Measurements from ENCODE around the gene FUOM. TPM values are rescaled to one million over a fixed set of nuclear protein-coding genes. Genes with fewer than 3 reads are reported as not detected.

Gene FUOM
- polyA plus RNA-seq, 3 donors = 29.8 to 56.8 (median 39.0) TPM

GRCh38 chr10:133362846-133363245 is 5.0 kb upstream of the FUOM start:
- intact Hi-C loops (cut with micrococcal nuclease) = no loop called here
- H3K9me3 Mint-ChIP-seq = peaks cover 0 to 1% (median 0%) of the 10 kb centered on the region in 7 donors

GRCh38 chr10:133361773-133362441 is 4.1 kb upstream of the FUOM start:
- Histone ChIP-seq H3K4me3 (replicated peaks in 1 of 3; ENCODE audit: low read depth in 2 of 3, low read length in 3 of 3) (no peak overlapping the region), H2AFZ (ENCODE audit: insufficient read depth, low read depth, low read length, poor library complexity, severe bottlenecking) (no peak overlapping the region), H3K27ac (ENCODE audit: low read depth in 1 of 2, low read length in 2 of 2) (no peak overlapping the region), H3K27me3 (ENCODE audit: control insufficient read depth in 2 of 2, insufficient read depth in 2 of 2, low read length in 2 of 2) (no peaks in the 10 kb centered on the region), H3K4me1 (ENCODE audit: control insufficient read depth in 1 of 2, insufficient read depth in 2 of 2, low read length in 2 of 2) (peaks cover 4 to 9% of the 10 kb centered on the region in 2 donors), H3K79me2 (ENCODE audit: insufficient read depth, low read length) (no peaks in the 10 kb centered on the region), H3K9me3 (replicated peaks in 1 of 2; ENCODE audit: control insufficient read depth in 1 of 2, insufficient read depth in 1 of 2, low read length in 2 of 2) (no peaks in the 10 kb centered on the region), H3K9ac (ENCODE audit: insufficient read depth, low read length, poor library complexity, severe bottlenecking) (no peak overlapping the region), H3K4me2 (replicated peaks; ENCODE audit: extremely low read depth, low read length, poor library complexity, severe bottlenecking) (no peak overlapping the region), H4K20me1 (ENCODE audit: insufficient read depth, low read length) (peaks cover under 1% of the 10 kb centered on the region), H3K36me3 (replicated peaks in 1 of 2; ENCODE audit: control insufficient read depth in 1 of 2, insufficient read depth in 2 of 2, low read length in 2 of 2) (peaks cover 45 to 53% of the 10 kb centered on the region in 2 donors)
- 77% methylated on average over 10 of the region's 18 CpGs for whole genome bisulfite sequencing (ENCODE audit: insufficient coverage)
- Mint-ChIP-seq H3K4me1 (peaks cover 3% of the 10 kb centered on the region), H3K27me3 (ENCODE audit: low read depth in 3 of 3) (peaks cover 0 to 3% (median 2%) of the 10 kb centered on the region in 3 donors), H3K9me3 (peaks cover 0 to 1% (median 0%) of the 10 kb centered on the region in 7 donors), H3K27ac (peak overlapping the region in 2 of 7 donors; percentile 27 to 51), H3K36me3 (peaks cover 42 to 52% of the 10 kb centered on the region in 2 donors), H3K4me3 (no peak overlapping the region)
- no peak for DNase-seq
- TF ChIP-seq CTCF (IDR thresholded peaks at IDR 0.05) = no peak
- intact Hi-C loops (cut with micrococcal nuclease) = no loop called here

More at GRCh38 chr10:133362846-133363245, 5.0 kb upstream of the FUOM start:
- no peak overlapping the region for H3K4me2 ChIP-seq (replicated peaks; ENCODE audit: extremely low read depth, low read length, poor library complexity, severe bottlenecking)
- H3K4me3 ChIP-seq (replicated peaks in 1 of 3; ENCODE audit: low read depth in 2 of 3, low read length in 3 of 3) = no peak overlapping the region
- H3K79me2 ChIP-seq (ENCODE audit: insufficient read depth, low read length) = no peaks in the 10 kb centered on the region
- no peak for TF ChIP-seq CTCF (IDR thresholded peaks at IDR 0.05)
- peaks cover 0 to 2% (median 0%) of the 10 kb centered on the region in 3 donors for H3K27me3 Mint-ChIP-seq (ENCODE audit: low read depth in 3 of 3)
- H3K27ac ChIP-seq (ENCODE audit: low read depth in 1 of 2, low read length in 2 of 2) = no peak overlapping the region
- H3K36me3 Mint-ChIP-seq = peaks cover 46 to 56% of the 10 kb centered on the region in 2 donors
- no peak for DNase-seq
- H3K4me3 Mint-ChIP-seq = no peak overlapping the region
- no peak overlapping the region for H3K9ac ChIP-seq (ENCODE audit: insufficient read depth, low read length, poor library complexity, severe bottlenecking)
- H4K20me1 ChIP-seq (ENCODE audit: insufficient read depth, low read length) = no peaks in the 10 kb centered on the region
- no peaks in the 10 kb centered on the region for H3K4me1 Mint-ChIP-seq
- H2AFZ ChIP-seq (ENCODE audit: insufficient read depth, low read depth, low read length, poor library complexity, severe bottlenecking) = no peak overlapping the region
- no peaks in the 10 kb centered on the region for H3K27me3 ChIP-seq (ENCODE audit: control insufficient read depth in 2 of 2, insufficient read depth in 2 of 2, low read length in 2 of 2)
- H3K9me3 ChIP-seq (replicated peaks in 1 of 2; ENCODE audit: control insufficient read depth in 1 of 2, insufficient read depth in 1 of 2, low read length in 2 of 2) = no peaks in the 10 kb centered on the region
- H3K4me1 ChIP-seq (ENCODE audit: control insufficient read depth in 1 of 2, insufficient read depth in 2 of 2, low read length in 2 of 2) = no peaks in the 10 kb centered on the region
- 98% methylated on average over 10 of the region's 13 CpGs for WGBS (ENCODE audit: insufficient coverage)
- peaks cover 47 to 55% of the 10 kb centered on the region in 2 donors for H3K36me3 ChIP-seq (replicated peaks in 1 of 2; ENCODE audit: control insufficient read depth in 1 of 2, insufficient read depth in 2 of 2, low read length in 2 of 2)
- H3K27ac Mint-ChIP-seq = peak overlapping the region in 1 of 7 donors; percentile 38
